Fibroblast of lung (primary cell): Measurements from ENCODE around the gene PIAS2.

Source experiments
- CTCF ChIP-seq, 2 donors: IDR thresholded peaks in 1 of 2; conservative IDR thresholded peaks in 1 of 2; 1 replicate in 1 of 2; 2 replicates in 1 of 2; pipeline ENCODE4 v1.5.1; 2011 to 2012; ENCODE audit warnings: low read length in 2 of 2, control low read depth in 1 of 2, inconsistent platforms in 1 of 2, low read depth in 1 of 2, mild to moderate bottlenecking in 1 of 2
- EZH2 ChIP-seq: IDR thresholded peaks from 2 replicates; pipeline ENCODE4 v1.5.1; 2012; ENCODE audit warnings: low read length, control low read depth, mild to moderate bottlenecking; ENCODE audit errors: missing control alignments

GRCh38 chr18:46815661-46816060, 101.6 kb downstream of the PIAS2 start:
- TF ChIP-seq CTCF (conservative IDR thresholded peaks at IDR 0.05 in 1 of 2, IDR thresholded peaks at IDR 0.05 in 1 of 2; ENCODE audit: low read depth in 1 of 2, low read length in 2 of 2) = no peak
- no peak for TF ChIP-seq EZH2
